ENCODE results near the gene SLC44A3. TPM values are rescaled to one million over a fixed set of nuclear protein-coding genes. Genes with fewer than 3 reads are reported as not detected.

Gene SLC44A3
- polyA plus RNA-seq, 2 of the 4 experiments (the other 2 are of a cell fraction) = 1.9 to 5.4 TPM

DNA sequence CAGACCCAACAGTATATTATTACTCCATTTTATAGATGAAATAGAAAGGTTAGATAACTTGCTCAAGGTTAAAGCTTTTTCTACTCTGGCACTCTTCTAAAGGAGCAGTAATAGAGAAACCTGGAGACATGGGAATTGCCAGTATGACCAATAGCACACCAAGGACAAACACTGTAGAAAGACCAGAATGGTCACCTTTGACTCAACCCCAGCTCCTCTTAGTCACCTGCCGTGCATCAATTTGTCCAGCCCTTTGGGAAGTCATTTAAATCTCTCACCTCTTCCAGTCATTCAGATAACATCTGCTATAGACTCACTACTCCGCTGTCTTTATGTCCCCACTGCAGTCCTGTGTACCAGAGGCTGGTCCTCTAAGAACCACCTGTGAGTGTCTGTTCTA lies 23.9 kb upstream of the SLC44A3 start:
- CTCF ChIA-PET = interaction anchor here (0.7 to 1.6 kb wide), 4 partner anchors 10 to 275 kb away, joined by 3 to 5 read pairs (median 4); partner anchors contain the start of gene F3
- H3K4me1 ChIP-seq = peaks cover 39% of the 10 kb centered on the region
- no peak for ATAC-seq
- H3K27ac ChIP-seq = no peak overlapping the region
- no peaks in the 10 kb centered on the region for H3K9me3 ChIP-seq
- no peak for DNase-seq (ENCODE audit: low read depth in 1 of 2, low spot score in 1 of 2)
- TF ChIP-seq FOSL2 (IDR thresholded peaks at IDR 0.05) = no peak
- no peak for TF ChIP-seq FOSL2 (CRISPR knock-in tag; IDR thresholded peaks at IDR 0.05)
- no peak for TF ChIP-seq KDM1A (IDR thresholded peaks at IDR 0.05; ENCODE audit: low read depth)
- TF ChIP-seq, protein P1, sequence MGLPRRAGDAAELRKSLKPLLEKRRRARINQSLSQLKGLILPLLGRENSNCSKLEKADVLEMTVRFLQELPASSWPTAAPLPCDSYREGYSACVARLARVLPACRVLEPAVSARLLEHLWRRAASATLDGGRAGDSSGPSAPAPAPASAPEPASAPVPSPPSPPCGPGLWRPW (IDR thresholded peaks at IDR 0.05) = no peak
- no peak for TF ChIP-seq MAZ (IDR thresholded peaks at IDR 0.05; ENCODE audit: borderline replicate concordance, low read depth, low read length)
- no peak for TF ChIP-seq SREBF2 (IDR thresholded peaks at IDR 0.05)
- TF ChIP-seq EP300 (IDR thresholded peaks at IDR 0.05) = no peak
- TF ChIP-seq, protein P2, sequence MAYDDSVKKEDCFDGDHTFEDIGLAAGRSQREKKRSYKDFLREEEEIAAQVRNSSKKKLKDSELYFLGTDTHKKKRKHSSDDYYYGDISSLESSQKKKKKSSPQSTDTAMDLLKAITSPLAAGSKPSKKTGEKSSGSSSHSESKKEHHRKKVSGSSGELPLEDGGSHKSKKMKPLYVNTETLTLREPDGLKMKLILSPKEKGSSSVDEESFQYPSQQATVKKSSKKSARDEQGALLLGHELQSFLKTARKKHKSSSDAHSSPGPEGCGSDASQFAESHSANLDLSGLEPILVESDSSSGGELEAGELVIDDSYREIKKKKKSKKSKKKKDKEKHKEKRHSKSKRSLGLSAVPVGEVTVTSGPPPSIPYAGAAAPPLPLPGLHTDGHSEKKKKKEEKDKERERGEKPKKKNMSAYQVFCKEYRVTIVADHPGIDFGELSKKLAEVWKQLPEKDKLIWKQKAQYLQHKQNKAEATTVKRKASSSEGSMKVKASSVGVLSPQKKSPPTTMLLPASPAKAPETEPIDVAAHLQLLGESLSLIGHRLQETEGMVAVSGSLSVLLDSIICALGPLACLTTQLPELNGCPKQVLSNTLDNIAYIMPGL (CRISPR knock-in tag; IDR thresholded peaks at IDR 0.05; ENCODE audit: borderline replicate concordance) = no peak
- no peak overlapping the region for H3K4me2 ChIP-seq
- no peak for FAIRE-seq
- no peak overlapping the region for H3K4me3 ChIP-seq
- WGBS (ENCODE audit: missing lambda C conversion rate) = 85% methylated on average over 2 of the region's 2 CpGs
- POLR2A ChIA-PET = no interaction called here

DNA sequence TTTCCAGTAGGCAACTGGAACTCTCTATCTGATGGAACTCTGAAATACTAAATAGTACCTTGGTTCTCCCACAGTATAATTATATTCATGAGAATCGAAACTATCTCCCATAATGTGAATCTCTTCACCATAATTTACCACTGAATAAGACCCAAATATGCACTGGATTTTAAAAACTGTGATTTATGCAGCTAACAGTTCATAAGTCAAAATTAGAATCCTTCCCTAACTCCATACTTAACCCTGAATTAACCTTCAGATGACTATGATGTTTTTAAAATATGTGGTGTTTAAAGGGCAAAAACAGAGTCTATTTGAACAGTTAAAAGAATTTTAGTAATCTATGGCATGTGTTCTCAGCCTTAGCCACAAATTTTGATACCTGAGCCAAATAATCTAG lies 22.9 kb upstream of the SLC44A3 start:
- no peak for FAIRE-seq
- WGBS (ENCODE audit: missing lambda C conversion rate) = 58% methylated on average over 1 of the region's 1 CpG
- POLR2A ChIA-PET = no interaction called here

More for the DNA sequence above, 22.9 kb upstream of the SLC44A3 start:
- H3K9me3 ChIP-seq = no peaks in the 10 kb centered on the region
- peaks cover 39% of the 10 kb centered on the region for H3K4me1 ChIP-seq
- CTCF ChIA-PET = interaction anchor here (1.0 to 1.2 kb wide), 2 partner anchors 17 to 255 kb away, joined by 3 read pairs; partner anchors contain the start of gene F3
- no peak for TF ChIP-seq JUNB (IDR thresholded peaks at IDR 0.05)
- TF ChIP-seq NPAS2 (CRISPR knock-in tag; IDR thresholded peaks at IDR 0.05; ENCODE audit: borderline replicate concordance) = no peak
- TF ChIP-seq, protein P2 (CRISPR knock-in tag; IDR thresholded peaks at IDR 0.05; ENCODE audit: borderline replicate concordance) = no peak
- TF ChIP-seq ESRRA (IDR thresholded peaks at IDR 0.05; ENCODE audit: borderline replicate concordance, low read length) = no peak
- TF ChIP-seq, protein P3, sequence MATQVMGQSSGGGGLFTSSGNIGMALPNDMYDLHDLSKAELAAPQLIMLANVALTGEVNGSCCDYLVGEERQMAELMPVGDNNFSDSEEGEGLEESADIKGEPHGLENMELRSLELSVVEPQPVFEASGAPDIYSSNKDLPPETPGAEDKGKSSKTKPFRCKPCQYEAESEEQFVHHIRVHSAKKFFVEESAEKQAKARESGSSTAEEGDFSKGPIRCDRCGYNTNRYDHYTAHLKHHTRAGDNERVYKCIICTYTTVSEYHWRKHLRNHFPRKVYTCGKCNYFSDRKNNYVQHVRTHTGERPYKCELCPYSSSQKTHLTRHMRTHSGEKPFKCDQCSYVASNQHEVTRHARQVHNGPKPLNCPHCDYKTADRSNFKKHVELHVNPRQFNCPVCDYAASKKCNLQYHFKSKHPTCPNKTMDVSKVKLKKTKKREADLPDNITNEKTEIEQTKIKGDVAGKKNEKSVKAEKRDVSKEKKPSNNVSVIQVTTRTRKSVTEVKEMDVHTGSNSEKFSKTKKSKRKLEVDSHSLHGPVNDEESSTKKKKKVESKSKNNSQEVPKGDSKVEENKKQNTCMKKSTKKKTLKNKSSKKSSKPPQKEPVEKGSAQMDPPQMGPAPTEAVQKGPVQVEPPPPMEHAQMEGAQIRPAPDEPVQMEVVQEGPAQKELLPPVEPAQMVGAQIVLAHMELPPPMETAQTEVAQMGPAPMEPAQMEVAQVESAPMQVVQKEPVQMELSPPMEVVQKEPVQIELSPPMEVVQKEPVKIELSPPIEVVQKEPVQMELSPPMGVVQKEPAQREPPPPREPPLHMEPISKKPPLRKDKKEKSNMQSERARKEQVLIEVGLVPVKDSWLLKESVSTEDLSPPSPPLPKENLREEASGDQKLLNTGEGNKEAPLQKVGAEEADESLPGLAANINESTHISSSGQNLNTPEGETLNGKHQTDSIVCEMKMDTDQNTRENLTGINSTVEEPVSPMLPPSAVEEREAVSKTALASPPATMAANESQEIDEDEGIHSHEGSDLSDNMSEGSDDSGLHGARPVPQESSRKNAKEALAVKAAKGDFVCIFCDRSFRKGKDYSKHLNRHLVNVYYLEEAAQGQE (IDR thresholded peaks at IDR 0.05) = no peak
- TF ChIP-seq SREBF2 (IDR thresholded peaks at IDR 0.05) = no peak
- TF ChIP-seq ZSCAN20 (CRISPR knock-in tag; IDR thresholded peaks at IDR 0.05) = no peak
- TF ChIP-seq RFX5 (IDR thresholded peaks at IDR 0.05) = no peak
- TF ChIP-seq, protein P1 (IDR thresholded peaks at IDR 0.05) = no peak
- TF ChIP-seq, protein P4, sequence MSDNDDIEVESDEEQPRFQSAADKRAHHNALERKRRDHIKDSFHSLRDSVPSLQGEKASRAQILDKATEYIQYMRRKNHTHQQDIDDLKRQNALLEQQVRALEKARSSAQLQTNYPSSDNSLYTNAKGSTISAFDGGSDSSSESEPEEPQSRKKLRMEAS (IDR thresholded peaks at IDR 0.05) = no peak
- TF ChIP-seq BHLHE40 (IDR thresholded peaks at IDR 0.05; ENCODE audit: low read depth, low read length) = no peak
- TF ChIP-seq KDM5A (IDR thresholded peaks at IDR 0.05) = no peak
- DNase-seq (ENCODE audit: low read depth in 1 of 2, low spot score in 1 of 2) = no peak
- no peak overlapping the region for H3K4me3 ChIP-seq
- peak overlapping the region; percentile 1; the same call in 1 of the 3 replicates for H3K4me2 ChIP-seq
- no peak for ATAC-seq
- H3K27ac ChIP-seq = no peak overlapping the region
